ENCODE results near the gene SLC6A20.

DNA sequence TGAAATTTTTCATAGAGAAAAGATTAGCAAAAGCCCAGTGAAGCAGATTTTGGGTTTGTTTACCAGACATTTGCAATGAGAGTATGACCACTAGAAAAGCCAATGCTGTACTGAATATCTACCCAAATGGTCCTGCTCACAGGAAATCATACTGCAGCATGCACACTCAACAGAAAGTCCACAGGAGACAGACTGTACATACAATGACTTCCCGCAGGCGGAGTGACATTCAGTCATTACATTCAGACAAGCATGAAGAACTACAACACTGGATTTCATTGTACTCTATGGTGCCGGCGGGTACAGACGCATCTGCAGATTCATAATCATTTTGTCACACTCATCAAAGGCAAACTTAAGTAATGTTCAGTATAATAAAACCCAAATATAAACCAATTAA lies 33.8 kb upstream of the SLC6A20 start:
- TF ChIP-seq, protein P1, sequence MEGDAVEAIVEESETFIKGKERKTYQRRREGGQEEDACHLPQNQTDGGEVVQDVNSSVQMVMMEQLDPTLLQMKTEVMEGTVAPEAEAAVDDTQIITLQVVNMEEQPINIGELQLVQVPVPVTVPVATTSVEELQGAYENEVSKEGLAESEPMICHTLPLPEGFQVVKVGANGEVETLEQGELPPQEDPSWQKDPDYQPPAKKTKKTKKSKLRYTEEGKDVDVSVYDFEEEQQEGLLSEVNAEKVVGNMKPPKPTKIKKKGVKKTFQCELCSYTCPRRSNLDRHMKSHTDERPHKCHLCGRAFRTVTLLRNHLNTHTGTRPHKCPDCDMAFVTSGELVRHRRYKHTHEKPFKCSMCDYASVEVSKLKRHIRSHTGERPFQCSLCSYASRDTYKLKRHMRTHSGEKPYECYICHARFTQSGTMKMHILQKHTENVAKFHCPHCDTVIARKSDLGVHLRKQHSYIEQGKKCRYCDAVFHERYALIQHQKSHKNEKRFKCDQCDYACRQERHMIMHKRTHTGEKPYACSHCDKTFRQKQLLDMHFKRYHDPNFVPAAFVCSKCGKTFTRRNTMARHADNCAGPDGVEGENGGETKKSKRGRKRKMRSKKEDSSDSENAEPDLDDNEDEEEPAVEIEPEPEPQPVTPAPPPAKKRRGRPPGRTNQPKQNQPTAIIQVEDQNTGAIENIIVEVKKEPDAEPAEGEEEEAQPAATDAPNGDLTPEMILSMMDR (IDR thresholded peaks at IDR 0.05): no peak
- TF ChIP-seq POLR2A (IDR thresholded peaks at IDR 0.05) (no peak), POLR2AphosphoS5 (IDR thresholded peaks at IDR 0.05) (no peak)
